GM18526 (cell line): Measurements from ENCODE around the gene ERH.

Experiments used
- POLR2A ChIP-seq: IDR thresholded peaks from 3 replicates; pipeline ENCODE4 v1.6.1; 2011; ENCODE audit not compliant: insufficient read length; ENCODE audit errors: extremely low read depth

The ERH gene

DNA sequence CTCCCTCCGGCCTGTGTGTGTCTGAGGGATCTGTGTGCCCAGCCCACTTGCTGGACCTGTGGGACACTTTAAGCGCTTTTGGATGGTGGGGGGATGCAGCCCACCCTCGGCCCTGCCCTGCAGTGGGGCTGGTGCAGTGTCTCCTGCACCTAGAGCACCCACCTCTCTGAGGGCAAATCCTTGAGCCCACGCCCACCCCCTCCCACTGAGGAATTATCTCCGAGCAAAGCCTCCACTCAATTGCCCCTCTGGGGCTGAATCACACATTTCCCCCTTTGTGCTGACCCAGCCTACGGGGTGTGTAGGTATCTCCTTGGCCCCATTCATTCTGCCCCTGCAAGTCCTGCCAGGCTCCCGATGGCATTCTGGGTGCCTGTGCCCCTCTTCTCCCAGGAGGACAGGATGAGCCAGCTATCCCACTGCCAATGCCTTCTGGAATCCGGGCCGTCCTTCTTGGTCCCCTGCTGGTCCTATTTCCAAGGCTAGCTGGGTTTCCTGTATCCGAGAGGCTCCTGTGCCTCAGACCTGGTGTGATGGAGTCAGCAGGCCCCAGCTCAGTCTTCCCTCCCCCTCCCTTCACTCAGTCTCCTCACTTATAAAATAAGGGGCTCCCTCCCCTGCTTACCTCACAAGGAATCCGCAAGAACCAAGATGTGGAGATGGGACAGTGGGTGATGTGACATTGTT, 48.9 kb downstream of the ERH start:
- TF ChIP-seq POLR2A: no peak

DNA sequence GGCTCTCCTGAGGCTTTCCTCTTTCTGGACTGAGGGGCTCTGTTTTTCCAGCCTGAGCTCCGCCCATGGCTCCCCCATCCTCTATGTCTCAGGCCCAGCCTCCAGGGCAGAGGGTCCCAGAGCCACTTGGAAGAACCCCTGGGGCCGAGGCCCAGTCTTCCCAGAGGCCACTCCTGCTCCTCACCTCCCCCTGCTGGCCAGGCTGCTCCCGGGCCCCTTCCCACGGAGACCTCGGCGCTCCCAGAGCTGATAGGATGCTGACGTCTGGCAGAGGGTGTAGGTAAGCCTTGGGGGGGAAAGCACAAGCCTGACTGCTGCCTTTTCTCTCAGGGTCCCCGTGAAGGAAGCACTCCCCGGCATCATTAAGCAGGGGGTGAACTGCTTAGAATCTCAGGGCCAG, 51.4 kb downstream of the ERH start:
- no peak for TF ChIP-seq POLR2A

GRCh38 chr14:69345402-69345801, 52.7 kb downstream of the ERH start:
- no peak for TF ChIP-seq POLR2A

- no peak for TF ChIP-seq POLR2A
These were observed 53.9 kb downstream of the ERH start for GRCh38 chr14:69344171-69344570.

- no peak for TF ChIP-seq POLR2A
These were observed 55.1 kb downstream of the ERH start for GRCh38 chr14:69342928-69343525.

DNA sequence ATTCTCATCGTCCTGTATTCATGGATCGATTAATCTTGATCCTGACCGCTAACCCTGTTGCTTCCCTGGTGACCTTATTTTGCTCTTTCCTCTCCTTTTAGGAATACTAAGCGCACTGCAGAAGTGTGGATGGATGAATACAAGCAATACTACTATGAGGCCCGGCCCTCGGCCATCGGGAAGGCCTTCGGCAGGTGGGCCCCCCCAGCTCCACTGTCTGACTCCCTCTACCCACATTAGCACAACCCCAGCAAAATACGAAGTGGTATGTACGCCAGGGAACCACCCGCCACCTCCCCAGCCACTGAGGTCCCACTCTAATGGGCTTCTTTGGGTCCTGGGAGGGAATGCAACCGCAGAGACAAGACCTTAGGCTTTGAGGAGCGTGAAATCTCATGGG, 58.7 kb downstream of the ERH start:
- no peak for TF ChIP-seq POLR2A

GRCh38 chr14:69337984-69338383, 60.1 kb downstream of the ERH start:
- TF ChIP-seq POLR2A: no peak

GRCh38 chr14:69335371-69335771, 62.7 kb downstream of the ERH start:
- no peak for TF ChIP-seq POLR2A

GRCh38 chr14:69334576-69334975, 63.5 kb downstream of the ERH start:
- no peak for TF ChIP-seq POLR2A

- no peak for TF ChIP-seq POLR2A
These were observed 64.2 kb downstream of the ERH start for GRCh38 chr14:69333791-69334337.

DNA sequence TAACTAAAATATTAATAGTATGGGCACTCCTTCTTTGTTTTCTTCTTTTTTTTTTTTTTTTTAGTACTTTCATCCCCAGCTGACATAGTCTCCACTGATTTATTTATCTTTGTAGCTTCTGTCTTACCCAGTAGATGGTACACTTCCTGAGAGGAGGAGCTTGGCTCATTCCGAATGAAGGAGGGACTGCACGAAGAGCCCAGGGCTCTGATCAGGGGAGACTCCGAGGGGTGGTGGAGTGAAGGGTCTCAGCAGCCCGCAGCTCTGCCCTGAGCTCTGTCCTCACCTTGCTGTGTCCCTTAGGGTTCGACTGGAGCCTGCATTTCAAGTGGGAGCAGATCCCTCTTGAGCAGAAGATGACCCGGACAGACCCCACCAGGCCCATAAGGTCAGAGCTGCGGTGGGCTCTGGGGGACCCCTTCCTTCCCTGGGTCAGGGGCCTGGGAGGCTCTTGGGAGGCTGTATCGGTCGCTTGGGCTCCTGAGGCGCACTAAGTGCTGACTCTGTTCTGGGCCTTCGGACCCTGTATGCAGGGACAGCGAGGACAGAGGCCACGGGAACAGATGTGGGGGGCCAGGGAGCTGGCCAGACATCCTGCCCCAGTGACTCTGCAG, 65.2 kb downstream of the ERH start:
- no peak for TF ChIP-seq POLR2A

- TF ChIP-seq POLR2A: no peak
These were observed 66.9 kb downstream of the ERH start for GRCh38 chr14:69331206-69331605.
